IMR-90 (cell line): ENCODE data around the gene TSPAN31. TPM values are rescaled to one million over a fixed set of nuclear protein-coding genes. Genes with fewer than 3 reads are reported as not detected.

Experiments
- CTCF ChIP-seq: conservative IDR thresholded peaks from 2 replicates; pipeline ENCODE4 v1.5.1; 2012; ENCODE audit warnings: mild to moderate bottlenecking, low read depth, low read length, improper control_type of control experiment
- polyA plus RNA-seq, 3 experiments: library from polyadenylated mRNA; depleted of rRNA; stranded (reverse); fragments of >200 nt; gene quantifications; 2 replicates each; pipeline ENCODE4 v1.2.3, GENCODE V29; 2012; ENCODE audit warnings: low replicate concordance in 1 of 3
- total RNA-seq: library from RNA; depleted of rRNA; stranded (reverse); fragments of >200 nt; gene quantifications from 2 replicates; pipeline ENCODE4 v1.2.3, GENCODE V29; 2012

TSPAN31 gene
- total and polyA plus RNA-seq, 2 of the 4 experiments (the other 2 are of a cell fraction) = 12.3 to 71.2 TPM

- no peak for TF ChIP-seq CTCF
These were observed 7.9 kb upstream of the TSPAN31 start (continued) for GRCh38 chr12:57736741-57737466.
